Kidney glomerular epithelial cell (primary cell): ENCODE results near the gene LINC01488.

ENCODE experiments used
- DNase-seq: peaks from one replicate; lab custom pipeline; 2025; lab: John Stamatoyannopoulos, UW

Gene LINC01488

GRCh38 chr11:69530278-69531070 lies 49.0 kb downstream of the LINC01488 start:
- no peak for DNase-seq

DNA sequence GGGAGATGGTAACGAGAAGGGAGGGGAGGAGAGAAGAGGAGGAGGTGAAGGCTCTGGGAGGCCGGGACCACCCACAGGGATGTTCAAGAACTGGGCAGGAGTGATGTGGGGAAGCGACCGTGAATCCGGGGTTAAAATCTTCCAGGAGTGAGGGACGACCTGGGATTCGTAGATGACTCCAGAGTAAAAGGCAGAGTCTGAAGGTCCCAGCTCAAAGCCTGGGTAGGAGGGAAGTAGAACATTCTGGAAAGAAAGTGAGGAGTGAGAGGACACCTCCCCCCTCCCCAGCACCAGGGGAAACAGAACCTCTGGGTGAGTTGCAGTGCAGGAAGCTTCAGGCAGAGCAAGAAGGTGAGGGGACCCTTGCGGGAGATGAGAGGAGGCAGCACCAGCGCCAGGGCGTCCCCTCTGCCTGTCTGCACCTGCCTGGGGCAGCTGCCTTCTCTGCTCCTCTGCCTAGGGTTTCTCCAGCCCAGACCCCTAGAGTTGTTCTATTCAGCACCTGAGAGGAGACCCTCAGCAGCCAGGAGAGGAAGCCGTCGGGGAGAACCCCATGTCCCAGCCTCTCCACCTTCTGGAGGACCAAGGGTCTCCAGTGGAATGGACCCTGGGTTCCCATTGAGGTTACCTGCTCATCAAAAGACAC lies 49.7 kb downstream of the LINC01488 start:
- no peak for DNase-seq

GRCh38 chr11:69531717-69532088 lies 50.2 kb downstream of the LINC01488 start:
- DNase-seq, result no peak

DNA sequence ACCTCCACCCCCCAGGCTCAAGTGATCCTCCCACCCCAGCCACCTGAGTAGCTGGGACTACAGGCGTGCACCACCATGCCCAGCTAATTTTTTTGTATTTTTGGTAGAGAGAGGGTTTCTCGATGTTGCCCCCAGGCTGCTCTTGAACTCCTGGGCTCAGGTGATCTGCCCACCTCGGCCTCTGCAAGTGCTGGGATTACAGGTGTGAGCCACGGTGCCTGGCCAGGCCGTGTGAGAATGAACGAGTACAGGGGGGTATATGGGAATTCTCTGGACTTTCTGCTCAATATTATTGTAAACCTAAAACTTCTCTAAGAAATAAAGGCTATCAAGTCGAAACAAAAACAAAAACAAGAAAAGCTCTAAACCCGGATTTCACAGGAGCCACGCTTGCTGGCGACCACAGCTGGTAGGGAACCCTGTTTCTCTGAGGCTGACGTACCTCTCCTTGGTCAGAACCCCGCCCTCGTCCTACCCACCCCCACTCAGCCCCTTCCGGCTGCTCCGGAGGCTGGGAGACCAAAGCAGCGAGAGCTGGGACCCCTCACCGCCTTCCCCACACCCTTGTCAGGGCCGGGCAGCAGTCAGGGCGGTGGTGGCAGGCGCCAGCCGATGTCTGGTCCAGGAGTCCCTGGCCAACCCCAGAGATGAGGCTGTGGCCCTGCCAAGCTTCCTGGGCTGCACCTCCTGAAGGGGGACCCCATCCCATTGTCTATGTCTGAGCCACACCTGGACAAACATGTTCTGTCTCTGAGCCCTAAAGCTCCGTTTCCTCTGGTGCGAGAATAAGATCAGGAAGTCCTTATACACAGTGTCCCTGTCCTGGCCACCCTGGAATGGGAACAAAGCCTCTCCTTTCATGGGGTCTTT lies 52.1 kb downstream of the LINC01488 start:
- no peak for DNase-seq

- no peak for DNase-seq
Observed at GRCh38 chr11:69534166-69534530, 52.7 kb downstream of the LINC01488 start.

DNA sequence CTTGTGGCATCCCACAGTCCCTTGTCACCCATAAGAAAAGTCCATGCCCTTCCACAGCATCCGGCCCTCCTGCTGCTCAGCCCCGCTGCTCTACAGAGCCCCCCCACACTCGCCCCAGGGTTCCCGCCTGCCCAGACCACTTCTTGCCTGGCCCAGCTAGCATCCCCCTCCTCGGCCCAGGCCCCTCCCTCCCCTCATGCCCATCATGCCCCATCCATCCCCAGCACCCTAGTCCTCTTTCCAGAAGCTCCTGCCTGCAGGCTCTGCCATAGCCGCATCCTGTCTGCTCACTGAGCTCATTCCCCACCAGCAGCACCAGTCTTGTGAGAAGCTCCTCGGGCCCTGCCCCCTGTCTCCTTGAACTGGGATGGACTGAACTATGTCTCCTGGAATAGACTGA lies 54.4 kb downstream of the LINC01488 start:
- DNase-seq, result no peak

DNA sequence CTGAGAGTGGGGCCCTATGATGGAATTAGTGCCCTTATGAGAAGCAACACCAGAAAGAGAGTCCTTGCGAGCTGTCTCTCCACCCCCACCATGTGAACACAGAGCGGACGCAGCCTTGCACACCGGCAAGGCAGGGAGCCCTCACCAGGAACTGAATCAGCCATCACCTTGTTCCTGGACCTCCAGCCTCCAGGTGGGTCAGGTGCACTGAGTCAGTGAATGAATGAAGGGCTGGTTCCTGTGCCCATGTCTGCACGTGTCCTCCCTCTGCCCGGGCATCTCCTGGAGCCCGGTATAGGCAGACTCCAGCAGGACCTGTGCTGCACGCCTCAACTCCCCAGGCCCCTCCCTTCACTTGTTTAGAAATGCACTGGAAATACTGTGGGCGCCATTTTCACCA lies 54.9 kb downstream of the LINC01488 start:
- no peak for DNase-seq

GRCh38 chr11:69537126-69537525 lies 55.7 kb downstream of the LINC01488 start:
- no peak for DNase-seq

DNA sequence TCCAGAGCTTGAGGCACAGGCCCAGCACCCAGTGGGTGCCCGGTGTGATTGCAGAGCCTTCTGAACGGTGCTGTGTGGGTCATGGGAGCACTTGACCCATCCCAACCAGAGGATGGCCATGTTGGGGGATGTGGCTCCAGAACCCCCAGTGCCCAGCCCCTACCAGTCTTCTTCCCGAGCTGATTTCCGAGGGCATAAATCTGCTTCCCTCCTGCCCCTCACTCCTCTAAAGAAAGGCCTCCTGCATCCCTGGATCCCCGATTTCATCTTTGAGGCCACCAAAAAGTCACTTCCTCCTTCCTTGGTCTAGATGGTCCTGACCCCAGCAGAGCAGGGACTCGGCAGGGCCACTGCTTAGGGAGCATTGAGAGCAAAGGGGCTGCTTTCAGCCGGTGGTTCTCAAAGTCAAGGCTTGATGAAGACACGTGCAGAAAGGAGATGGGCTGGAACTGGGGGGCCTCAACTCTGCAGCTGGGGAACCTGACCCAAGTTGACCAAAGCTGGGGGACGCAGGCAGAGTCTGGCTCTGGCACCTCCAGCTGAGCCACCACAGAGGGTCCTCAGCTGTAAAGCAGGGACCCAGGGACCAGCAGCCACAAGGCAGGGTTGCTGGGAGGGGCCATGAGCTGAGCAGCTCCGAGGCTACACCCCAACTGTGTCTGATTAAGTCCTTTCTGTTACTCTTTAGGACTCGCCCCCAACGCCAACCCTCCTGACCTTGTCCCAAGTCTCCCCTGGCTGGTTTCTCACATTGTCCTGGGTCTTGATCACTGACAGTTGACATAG lies 56.6 kb downstream of the LINC01488 start:
- DNase-seq, result no peak

- DNase-seq, result no peak
Observed at GRCh38 chr11:69538854-69539253, 57.4 kb downstream of the LINC01488 start.

GRCh38 chr11:69539416-69540117 lies 58.1 kb downstream of the LINC01488 start:
- no peak for DNase-seq

DNA sequence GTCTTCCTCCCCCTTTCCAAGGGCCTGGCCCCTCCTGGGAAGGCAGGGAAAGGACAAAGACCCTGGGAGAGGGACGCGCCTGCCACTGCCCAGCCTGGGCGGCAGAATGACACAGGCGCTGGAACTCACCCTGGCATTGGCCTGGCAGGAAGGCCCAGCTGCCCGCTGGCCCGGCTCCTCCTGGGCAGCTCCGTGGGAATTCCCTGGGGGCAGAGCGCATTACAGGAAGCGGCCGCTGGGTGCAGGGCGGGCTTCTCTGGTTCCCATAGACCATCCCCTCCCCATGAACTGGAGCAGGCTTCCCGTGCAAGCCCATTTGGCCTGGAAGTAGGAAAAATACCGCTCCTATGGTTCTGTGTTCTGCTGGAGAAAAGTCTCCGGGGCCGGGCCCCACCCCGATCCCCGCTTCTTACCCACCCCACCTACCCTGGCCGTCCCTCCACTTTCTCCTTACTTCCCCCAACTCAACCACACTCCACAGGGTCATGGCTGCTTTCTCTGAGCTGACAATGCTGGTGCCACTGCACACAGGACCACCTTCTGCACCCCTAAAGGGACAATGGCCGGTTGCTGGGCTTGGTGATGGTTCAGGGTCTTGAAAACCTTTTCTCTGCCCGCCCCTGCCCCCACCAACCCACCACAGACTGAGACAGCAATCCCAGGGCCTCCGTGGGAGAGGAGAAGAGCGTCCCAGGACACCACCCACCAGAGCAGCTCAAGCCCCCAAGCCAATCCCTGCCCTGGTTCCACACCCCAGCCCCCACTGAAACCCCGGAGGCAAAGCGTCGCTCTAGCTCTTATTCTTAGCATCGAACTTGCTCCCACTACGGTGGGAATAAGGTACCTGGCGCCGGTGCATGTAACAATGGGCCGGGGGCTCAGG lies 58.9 kb downstream of the LINC01488 start:
- DNase-seq, result no peak

DNA sequence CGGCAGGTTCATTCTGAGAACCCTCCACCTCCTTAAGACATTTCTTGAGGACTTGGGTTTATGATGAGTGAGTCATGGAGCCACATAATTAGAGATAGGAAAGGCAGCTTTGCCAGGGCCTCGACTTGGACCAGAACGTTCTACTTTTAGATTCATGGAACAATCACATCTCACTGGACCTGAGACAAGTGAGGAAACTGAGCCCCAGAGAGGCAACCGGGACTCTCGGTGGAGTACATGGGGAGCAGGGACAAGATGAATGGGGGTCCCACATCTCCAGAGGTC lies 59.5 kb downstream of the LINC01488 start:
- DNase-seq, result no peak

GRCh38 chr11:69541501-69542313 lies 60.2 kb downstream of the LINC01488 start:
- peak; percentile 67 for DNase-seq

- no peak for DNase-seq
Observed at GRCh38 chr11:69542314-69543168, 61.1 kb downstream of the LINC01488 start.
